GM21360 (cell line): ENCODE measurements around the gene ZFYVE9.
"Not testable (repeated sequence)": the region's sequence is repeated elsewhere in the genome, so short reads cannot be mapped to it uniquely, and the experiment has no call there.

Experiments
- ATAC-seq: cut with Tn5 transposase; IDR thresholded peaks from one replicate; pipeline ENCODE4 v1.9.1; 2021; ENCODE audit warnings: mild to moderate bottlenecking, moderate library complexity; ENCODE audit not compliant: unreplicated experiment

The ZFYVE9 gene

DNA sequence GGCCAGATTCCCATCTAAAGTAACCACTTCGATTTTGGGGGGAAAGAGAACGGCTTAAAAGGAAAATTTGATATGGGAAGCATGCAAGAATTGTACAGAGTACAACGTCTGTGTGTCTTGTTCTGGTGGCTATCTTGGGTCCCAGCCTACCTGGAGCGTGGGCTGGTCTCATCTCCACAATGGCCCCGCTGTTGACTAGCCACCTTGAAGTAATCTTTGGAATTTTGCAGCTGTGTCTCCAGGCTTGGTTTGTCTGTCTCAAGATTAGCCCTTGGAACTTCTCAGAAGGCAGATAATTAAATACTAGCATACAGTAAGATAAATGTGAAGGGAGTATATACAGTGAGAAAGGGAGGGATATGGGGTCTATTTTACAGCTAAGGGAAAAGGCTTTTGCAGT is 225.4 kb downstream of the ZFYVE9 start:
- ATAC-seq = no peak

- no peak for ATAC-seq
Observed at GRCh38 chr1:52368383-52369172, 226.7 kb downstream of the ZFYVE9 start.

DNA sequence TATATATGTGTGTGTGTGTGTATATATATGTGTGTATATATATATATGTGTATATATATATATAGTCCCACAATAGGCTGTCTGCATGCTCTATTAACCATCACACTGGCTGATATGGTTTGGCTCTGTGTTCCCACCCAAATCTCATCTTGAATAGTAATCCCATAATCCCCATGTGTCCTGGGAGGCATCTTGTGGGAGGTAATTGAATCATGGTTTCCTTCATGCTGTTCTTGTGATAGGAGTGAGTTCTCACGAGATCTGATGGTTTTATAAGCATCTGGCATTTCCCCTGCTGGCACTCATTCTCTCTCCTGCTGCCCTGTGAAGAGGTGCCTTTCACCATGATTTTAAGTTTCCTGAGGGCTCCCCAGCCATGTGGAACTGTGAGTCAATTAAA is 228.0 kb downstream of the ZFYVE9 start:
- not testable (repeated sequence) for ATAC-seq

DNA sequence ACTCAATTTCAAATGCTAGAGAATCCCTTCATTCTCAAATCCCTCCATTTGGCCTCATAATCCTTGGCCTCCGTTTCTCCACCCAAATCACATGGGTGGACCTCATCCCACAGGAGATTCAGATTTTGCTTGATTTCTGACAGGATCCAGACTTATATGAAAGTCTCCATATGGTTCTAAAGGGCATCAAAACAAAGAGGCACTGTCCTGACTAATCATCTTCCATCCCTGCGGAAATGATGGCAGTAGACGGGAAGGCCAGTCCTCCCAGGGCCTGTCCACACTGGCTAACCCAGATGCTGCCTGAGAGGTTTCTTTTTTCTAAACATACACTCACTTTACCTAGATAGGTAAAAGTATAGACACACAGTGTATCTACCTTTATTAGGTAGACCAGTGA is 243.5 kb downstream of the ZFYVE9 start:
- ATAC-seq = no peak

GRCh38 chr1:52386458-52386857 is 244.6 kb downstream of the ZFYVE9 start:
- ATAC-seq = no peak

DNA sequence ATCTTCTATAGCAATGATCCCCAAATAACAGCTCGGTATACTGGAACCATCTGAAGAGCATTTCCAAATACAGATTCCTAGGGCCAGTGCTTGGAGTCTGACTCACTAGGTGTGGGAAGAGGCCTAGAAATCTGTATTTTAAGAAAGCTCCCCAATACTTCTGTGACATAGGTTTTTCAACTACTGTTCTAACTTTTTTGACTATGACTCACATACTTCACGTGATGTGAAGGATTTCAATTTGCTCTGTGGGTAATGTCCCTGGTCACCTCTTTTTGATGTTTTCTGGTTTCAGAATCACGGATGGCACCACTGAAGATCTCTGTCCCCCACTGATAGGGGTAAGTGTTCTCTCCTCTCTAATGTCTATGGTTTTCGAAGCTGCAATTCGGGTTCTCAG is 251.3 kb downstream of the ZFYVE9 start:
- no peak for ATAC-seq
